IMR-90 (cell line): Measurements from ENCODE around the gene ORC2. TPM values are rescaled to one million over a fixed set of nuclear protein-coding genes. Genes with fewer than 3 reads are reported as not detected.

Source experiments
- ATAC-seq: fragments of 200-7000 bp; cut with Tn5 transposase; 2 replicates; pipeline ENCODE4 v1.9.1; 2020; ENCODE audit warnings: low read depth, mild to moderate bottlenecking, moderate library complexity
- BruUV-seq: library from RNA; stranded (reverse); fragments of 400-500 nt; replicated peaks from 2 replicates; lab custom pipeline; 2021; lab: Mats Ljungman, UMichigan
- CTCF ChIA-PET: fragments of 300-600 bp; formaldehyde crosslinking; extraction: SDS; loops from one replicate; lab custom pipeline; 2021; ENCODE audit warnings: antibody characterized with exemption; lab: Yijun Ruan, JAX
- POLR2A ChIA-PET: fragments of 300-600 bp; sonication (Branson Sonifier 250); formaldehyde crosslinking; loops from one replicate; lab custom pipeline; 2022; ENCODE audit warnings: antibody characterized with exemption; ENCODE audit not compliant: unreplicated experiment; lab: Charles Lee
- DNase-seq: peaks from one replicate; pipeline ENCODE4 v3.0.0; 2013
- H2AFZ ChIP-seq: replicated peaks from 2 replicates; pipeline ENCODE3; 2013; ENCODE audit warnings: low read length, mild to moderate bottlenecking; ENCODE audit not compliant: poor library complexity
- H2AK5ac ChIP-seq: 2 replicates; pipeline ENCODE4 v1.6.1; 2013; ENCODE audit warnings: low read depth, low read length, inconsistent platforms
- H2AK9ac ChIP-seq: replicated peaks from 2 replicates; pipeline ENCODE3; 2013; ENCODE audit warnings: mild to moderate bottlenecking, low read depth, low read length, moderate library complexity; ENCODE audit not compliant: poor library complexity
- H2BK120ac ChIP-seq: 2 replicates; pipeline ENCODE4 v1.6.1; 2013; ENCODE audit warnings: low read depth, low read length, inconsistent platforms
- H2BK15ac ChIP-seq: 3 replicates; pipeline ENCODE4 v1.6.1; 2013; ENCODE audit warnings: low read depth, low read length, inconsistent platforms
- H2BK20ac ChIP-seq: 2 replicates; pipeline ENCODE4 v1.6.1; 2013; ENCODE audit warnings: low read depth, mild to moderate bottlenecking, inconsistent platforms, low read length, moderate library complexity
- H2BK5ac ChIP-seq: 2 replicates; pipeline ENCODE4 v1.6.1; 2013; ENCODE audit warnings: mild to moderate bottlenecking, low read depth, low read length, inconsistent platforms; ENCODE audit not compliant: poor library complexity, severe bottlenecking
- H3K14ac ChIP-seq: replicated peaks from 2 replicates; pipeline ENCODE4 v1.6.1; 2013; ENCODE audit warnings: low read depth, low read length, inconsistent platforms
- H3K18ac ChIP-seq: 2 replicates; pipeline ENCODE4 v1.6.1; 2013; ENCODE audit warnings: low read depth, low read length, control low read depth
- H3K23ac ChIP-seq: 2 replicates; pipeline ENCODE4 v1.6.1; 2013; ENCODE audit warnings: low read depth, low read length, inconsistent platforms
- H3K27ac ChIP-seq: 2 replicates; pipeline ENCODE4 v1.5.1; 2013; ENCODE audit warnings: mild to moderate bottlenecking, control low read depth, low read length; ENCODE audit not compliant: insufficient read depth
- H3K27me3 ChIP-seq: 2 replicates; pipeline ENCODE4 v1.6.1; 2013; ENCODE audit warnings: low read length; ENCODE audit not compliant: control insufficient read depth, insufficient read depth
- H3K36me3 ChIP-seq: 2 replicates; pipeline ENCODE4 v1.6.1; 2013; ENCODE audit warnings: low read length, mixed read lengths; ENCODE audit not compliant: control insufficient read depth, insufficient read depth
- H3K4ac ChIP-seq: 2 replicates; pipeline ENCODE4 v1.6.1; 2013; ENCODE audit warnings: low read depth, low read length, inconsistent platforms
- H3K4me1 ChIP-seq: 2 replicates; pipeline ENCODE4 v1.6.1; 2013; ENCODE audit warnings: low read length, mixed read lengths; ENCODE audit not compliant: control insufficient read depth, insufficient read depth
- H3K4me2 ChIP-seq: 2 replicates; pipeline ENCODE4 v1.6.1; 2013; ENCODE audit warnings: low read depth, mild to moderate bottlenecking, control low read depth, low read length, moderate library complexity
- H3K4me3 ChIP-seq: 2 replicates; pipeline ENCODE4 v1.5.1; 2013; ENCODE audit warnings: low read depth, mild to moderate bottlenecking, control low read depth, low read length, moderate library complexity; ENCODE audit not compliant: insufficient read depth
- H3K56ac ChIP-seq: 2 replicates; pipeline ENCODE4 v1.6.1; 2013; ENCODE audit warnings: low read length, inconsistent platforms; ENCODE audit not compliant: insufficient read depth; ENCODE audit errors: extremely low read depth
- H3K79me1 ChIP-seq, 2 experiments: 2 replicates each; pipeline ENCODE4 v1.6.1; 2013; ENCODE audit warnings: low read length in 2 of 2, inconsistent platforms in 1 of 2, low read depth in 1 of 2
- H3K9ac ChIP-seq: 2 replicates; pipeline ENCODE4 v1.6.1; 2013; ENCODE audit warnings: low read depth, low read length, control low read depth
- H3K9me1 ChIP-seq: 2 replicates; pipeline ENCODE4 v1.6.1; 2013; ENCODE audit warnings: low read length, inconsistent platforms; ENCODE audit not compliant: insufficient read depth
- H3K9me3 ChIP-seq: 2 replicates; pipeline ENCODE4 v1.6.1; 2013; ENCODE audit warnings: low read length; ENCODE audit not compliant: control insufficient read depth, insufficient read depth
- H4K20me1 ChIP-seq: 2 replicates; pipeline ENCODE4 v1.6.1; 2013; ENCODE audit warnings: low read length, inconsistent platforms; ENCODE audit not compliant: insufficient read depth
- H4K5ac ChIP-seq: 2 replicates; pipeline ENCODE4 v1.6.1; 2013; ENCODE audit warnings: mild to moderate bottlenecking, low read depth, low read length, control low read depth
- H4K8ac ChIP-seq, 2 experiments: 2 replicates each; pipeline ENCODE4 v1.6.1; 2013; ENCODE audit warnings: low read depth in 2 of 2, low read length in 2 of 2, control low read depth in 1 of 2, inconsistent platforms in 1 of 2
- H4K91ac ChIP-seq: 2 replicates; pipeline ENCODE4 v1.6.1; 2013; ENCODE audit warnings: low read depth, low read length, inconsistent platforms; ENCODE audit not compliant: insufficient read depth
- BHLHE40 ChIP-seq: fragments of 150-350 bp; IDR thresholded peaks from 2 replicates; pipeline ENCODE4 v1.6.1; 2016; ENCODE audit warnings: mild to moderate bottlenecking, low read depth, low read length
- CEBPB ChIP-seq: IDR thresholded peaks from 2 replicates; pipeline ENCODE4 v1.6.1; 2012; ENCODE audit warnings: low read depth, low read length, improper control_type of control experiment
- CHD1 ChIP-seq: IDR thresholded peaks from 2 replicates; pipeline ENCODE4 v1.6.1; 2012; ENCODE audit warnings: low read depth, low read length, improper control_type of control experiment
- CTCF ChIP-seq: conservative IDR thresholded peaks from 2 replicates; pipeline ENCODE4 v1.5.1; 2012; ENCODE audit warnings: mild to moderate bottlenecking, low read depth, low read length, improper control_type of control experiment
- ELK1 ChIP-seq: fragments of 150-350 bp; IDR thresholded peaks from 2 replicates; pipeline ENCODE4 v1.6.1; 2016; ENCODE audit warnings: low read depth, mild to moderate bottlenecking, low read length, moderate library complexity, borderline replicate concordance
- FOS ChIP-seq: fragments of 150-350 bp; IDR thresholded peaks from 2 replicates; pipeline ENCODE4 v1.6.1; 2016; ENCODE audit warnings: low read depth, low read length
- MAFK ChIP-seq: IDR thresholded peaks from 2 replicates; pipeline ENCODE4 v1.6.1; 2012; ENCODE audit warnings: low read depth, low read length, improper control_type of control experiment
- MAZ ChIP-seq: IDR thresholded peaks from 2 replicates; pipeline ENCODE4 v1.6.1; 2012; ENCODE audit warnings: low read depth, mild to moderate bottlenecking, low read length, improper control_type of control experiment, moderate library complexity, borderline replicate concordance
- MXI1 ChIP-seq: IDR thresholded peaks from 2 replicates; pipeline ENCODE4 v1.6.1; 2012; ENCODE audit warnings: low read depth, mild to moderate bottlenecking, low read length, moderate library complexity, borderline replicate concordance
- RFX5 ChIP-seq: IDR thresholded peaks from 2 replicates; pipeline ENCODE4 v1.8.0; 2012; ENCODE audit warnings: low read depth, mild to moderate bottlenecking, low read length, moderate library complexity
- WGBS, 2 experiments: methylation state at CpG; one replicate each; pipeline versions ENCODE4 v1.1.5 to v1.1.7; 2013; ENCODE audit warnings: missing lambda C conversion rate in 2 of 2; ENCODE audit not compliant: insufficient read length in 1 of 2; ENCODE audit errors: extremely low coverage in 2 of 2; 5-methylcytosine and 5-hydroxymethylcytosine counted together
- dilution Hi-C: fragments of 300-500 bp; cut with HindIII; formaldehyde crosslinking; loops from one replicate; pipeline ENCODE4 v1.14.3; 2018; ENCODE audit warnings: low sequenced_read_pairs; ENCODE audit not compliant: unreplicated experiment
- in situ Hi-C: fragments of 300-500 bp; cut with MboI; formaldehyde crosslinking; loops from 3 replicates; pipeline ENCODE4 v1.14.3; 2019; ENCODE audit warnings: low sequenced_read_pairs, inconsistent platforms, mixed read lengths
- intact Hi-C: fragments of 100-400 bp; cut with micrococcal nuclease; formaldehyde crosslinking; loops from 2 replicates; pipeline ENCODE4 v1.10.0; 2022
- polyA plus RNA-seq, 3 experiments: library from polyadenylated mRNA; depleted of rRNA; stranded (reverse); fragments of >200 nt; gene quantifications; 2 replicates each; pipeline ENCODE4 v1.2.3, GENCODE V29; 2012; ENCODE audit warnings: low replicate concordance in 1 of 3
- total RNA-seq: library from RNA; depleted of rRNA; stranded (reverse); fragments of >200 nt; gene quantifications from 2 replicates; pipeline ENCODE4 v1.2.3, GENCODE V29; 2012

ORC2 gene
- total and polyA plus RNA-seq, 2 of the 4 experiments (the other 2 are of a cell fraction) = 4.4 to 10.0 TPM

GRCh38 chr2:200878289-200878880, 85.1 kb downstream of the ORC2 start:
- H4K91ac ChIP-seq = no peak overlapping the region
- H2BK120ac ChIP-seq = no peak overlapping the region
- H3K4me1 ChIP-seq = no peaks in the 10 kb centered on the region
- no peak overlapping the region for H2BK15ac ChIP-seq
- H4K8ac ChIP-seq = no peak overlapping the region
- no peak overlapping the region for H3K27ac ChIP-seq
- no peaks in the 10 kb centered on the region for H3K27me3 ChIP-seq
- no peak overlapping the region for H4K5ac ChIP-seq
- no peak for DNase-seq
- H3K9ac ChIP-seq = no peak overlapping the region
- intact Hi-C loops = no loop called here
- H3K79me1 ChIP-seq = peaks cover under 1 to 4% of the 10 kb centered on the region in 2 experiments; a peak in 1 of 4 replicates
- H3K14ac ChIP-seq = no peak overlapping the region
- peaks cover 23% of the 10 kb centered on the region for H3K36me3 ChIP-seq
- CTCF ChIA-PET = no interaction called here
- no peak overlapping the region for H3K4me2 ChIP-seq
- no peak overlapping the region for H3K56ac ChIP-seq
- no peak overlapping the region for H3K18ac ChIP-seq
- H3K9me3 ChIP-seq = no peaks in the 10 kb centered on the region
- WGBS, 2 experiments = no CpG with 5 or more reads among the region's 2 CpGs
- H3K9me1 ChIP-seq = no peaks in the 10 kb centered on the region
- dilution Hi-C loops = no loop called here
- H3K23ac ChIP-seq = no peak overlapping the region
- H2AK9ac ChIP-seq = no peak overlapping the region
- POLR2A ChIA-PET = no interaction called here
- no peak for ATAC-seq
- in situ Hi-C loops = no loop called here
- H2AK5ac ChIP-seq = no peak overlapping the region
- no peaks in the 10 kb centered on the region for H4K20me1 ChIP-seq
- no TSS peak for BruUV-seq
- TF ChIP-seq CTCF (no peak), FOS (no peak), MXI1 (no peak), ELK1 (no peak), CEBPB (no peak), BHLHE40 (no peak), CHD1 (no peak), MAZ (no peak), RFX5 (no peak), MAFK (no peak)
- H2BK5ac ChIP-seq = no peak overlapping the region
- H3K4me3 ChIP-seq = no peak overlapping the region
- H3K4ac ChIP-seq = no peak overlapping the region
- H2BK20ac ChIP-seq = no peak overlapping the region
- no peak overlapping the region for H2AFZ ChIP-seq
